ENCODE measurements around the gene SREBF2.

The SREBF2 gene

GRCh38 chr22:41923595-41924276 is 90.8 kb downstream of the SREBF2 start:
- no peak for DNase-seq

- DNase-seq: peak; percentile 82
Measured at GRCh38 chr22:41925783-41926460, 93.0 kb downstream of the SREBF2 start.

GRCh38 chr22:41927813-41928212 is 94.9 kb downstream of the SREBF2 start:
- DNase-seq: no peak

GRCh38 chr22:41928593-41929417 is 95.9 kb downstream of the SREBF2 start:
- DNase-seq: no peak

- DNase-seq: no peak
Measured at GRCh38 chr22:41929418-41929810, 96.5 kb downstream of the SREBF2 start.

- DNase-seq: no peak
Measured at GRCh38 chr22:41931701-41932269, 98.9 kb downstream of the SREBF2 start.

- no peak for DNase-seq
Measured at GRCh38 chr22:41932353-41932752, 99.4 kb downstream of the SREBF2 start.

GRCh38 chr22:41933411-41934177 is 100.7 kb downstream of the SREBF2 start:
- no peak for DNase-seq

GRCh38 chr22:41934284-41935014 is 101.5 kb downstream of the SREBF2 start:
- DNase-seq: no peak

GRCh38 chr22:41935015-41935351 is 102.1 kb downstream of the SREBF2 start:
- no peak for DNase-seq

GRCh38 chr22:41935509-41935908 is 102.6 kb downstream of the SREBF2 start:
- no peak for DNase-seq

- DNase-seq: no peak
Measured at GRCh38 chr22:41936894-41937169, 103.9 kb downstream of the SREBF2 start.

- peak; percentile 97 for DNase-seq
Measured at GRCh38 chr22:41939981-41940831, 107.3 kb downstream of the SREBF2 start.

- DNase-seq: peak; percentile 92
Measured at GRCh38 chr22:41940832-41941765, 108.2 kb downstream of the SREBF2 start.

GRCh38 chr22:41943661-41944209 is 110.8 kb downstream of the SREBF2 start:
- no peak for DNase-seq

- peak; percentile 87 for DNase-seq
Measured at GRCh38 chr22:41946629-41947423, 113.9 kb downstream of the SREBF2 start, which contains the start of gene CENPM. CENPM (minus strand) TSS chr22:41947152; CDS start chr22:41947076, 76 bp downstream.

GRCh38 chr22:41947424-41948080 is 114.6 kb downstream of the SREBF2 start:
- DNase-seq: no peak

- DNase-seq: no peak
Measured at GRCh38 chr22:41948142-41948541, 115.2 kb downstream of the SREBF2 start.

Measured in CD4-positive, alpha-beta T cell treated with Interleukin-12 subunit alpha and Interleukin-12 subunit beta, for 1 hour (primary cell).